ENCODE results near the gene TNS1. TPM values are rescaled to one million over a fixed set of nuclear protein-coding genes. Genes with fewer than 3 reads are reported as not detected.

Gene TNS1
- total RNA-seq, 1 experiment from 2014 or later, result 6.2 TPM

- Histone ChIP-seq H4K20me1 (ENCODE audit: insufficient read depth) (no peaks in the 10 kb centered on the region), H3K4me1 (ENCODE audit: control insufficient read depth in 1 of 2, insufficient read depth in 2 of 2, low read length in 2 of 2) (peaks cover 4% of the 10 kb centered on the region in 2 experiments; a peak in 3 of 4 replicates), H2AFZ (ENCODE audit: low read depth, low read length, poor library complexity, severe bottlenecking) (no peak overlapping the region), H3K9ac (ENCODE audit: low read length) (no peak overlapping the region), H3K9me3 (ENCODE audit: control insufficient read depth in 1 of 2, insufficient read depth in 1 of 2, low read depth in 1 of 2, low read length in 2 of 2) (no peaks in the 10 kb centered on the region), H3K4me2 (ENCODE audit: low read length) (no peak overlapping the region), H3K9me2 (ENCODE audit: insufficient read depth) (no peaks in the 10 kb centered on the region), H3K79me2 (ENCODE audit: insufficient read depth, low read length) (no peaks in the 10 kb centered on the region), H3K36me3 (ENCODE audit: control insufficient read depth in 1 of 2, insufficient read depth in 2 of 2, low read length in 2 of 2) (no peaks in the 10 kb centered on the region), H3K27ac (ENCODE audit: low read depth, low read length) (no peak overlapping the region), H3K4me3 (replicated peaks in 1 of 2; ENCODE audit: low read depth in 1 of 2, low read length in 2 of 2) (no peak overlapping the region), H3K27me3 (ENCODE audit: insufficient read depth, low read length) (no peaks in the 10 kb centered on the region)
- DNase-seq (ENCODE audit: low read depth, low spot score) (no peak), ATAC-seq (no peak)
- CTCF ChIA-PET, result interaction anchor here (1.5 to 1.9 kb wide), 4 partner anchors 8 to 163 kb away, joined by 5 to 8 read pairs (median 6); no protein-coding TSS in a partner anchor
- intact Hi-C loops (cut with micrococcal nuclease), result loop anchor here (1.0 kb wide), 1 partner anchor 39 kb away; no protein-coding TSS in a partner anchor
- TF ChIP-seq EZH2phosphoT487 (IDR thresholded peaks at IDR 0.05; ENCODE audit: borderline replicate concordance) (no peak), ZBTB33 (IDR thresholded peaks at IDR 0.05; ENCODE audit: extremely low read depth, insufficient replicate concordance, low read length) (no peak), SIN3A (IDR thresholded peaks at IDR 0.05; ENCODE audit: low read depth) (no peak), CTCF (IDR thresholded peaks at IDR 0.05 in 2 of 3, conservative IDR thresholded peaks at IDR 0.05 in 1 of 3; ENCODE audit: borderline replicate concordance in 1 of 3, insufficient read depth in 1 of 3, low read depth in 2 of 3, low read length in 2 of 3) (no peak), TCF7L2 (IDR thresholded peaks at IDR 0.05; ENCODE audit: borderline replicate concordance, extremely low read depth, insufficient read depth, insufficient read length) (no peak), RAD21 (IDR thresholded peaks at IDR 0.05; ENCODE audit: low read depth) (no peak), EGR1 (IDR thresholded peaks at IDR 0.05; ENCODE audit: low read depth) (no peak), JUND (IDR thresholded peaks at IDR 0.05) (no peak), FOSL1 (IDR thresholded peaks at IDR 0.05; ENCODE audit: low read depth) (no peak), ATF3 (IDR thresholded peaks at IDR 0.05) (no peak), ZFX (IDR thresholded peaks at IDR 0.05) (no peak)
- RAD21 ChIA-PET (ENCODE audit: low non-redundant PET in 1 of 2, low total read pairs in 2 of 2, uncharacterized antibody in 2 of 2, unreplicated experiment in 2 of 2), result no interaction called here
- BruUV-seq (replicated peaks), result no TSS peak
- POLR2A ChIA-PET, result no interaction called here
Measured at GRCh38 chr2:217948897-217949296, 53.9 kb downstream of the TNS1 start.

Measured in HCT116 (cell line).